Suppressor macrophage (primary cell): ENCODE results near the gene WDR6.

Experiments used
- DNase-seq, 4 experiments: peaks; one replicate each; pipeline ENCODE4 v3.0.0-alpha.2; 2020 to 2022
- total RNA-seq, 17 experiments: gene quantifications; one replicate each; lab custom pipeline; 2026; ENCODE audit warnings: mixed read lengths in 6 of 17, inconsistent platforms in 3 of 17; lab: John Stamatoyannopoulos, UW

The WDR6 gene
- total RNA-seq: 16.2 to 107 (median 61.8) reads per million in 17 experiments

GRCh38 chr3:49007068-49007770, at the start of gene WDR6:
Gene WDR6, plus strand, starts transcription at chr3:49007391. Its CDS starts 41 bp downstream, at chr3:49007432.
- DNase-seq: peak; percentile 94 to 98 (median 96)

- DNase-seq: no peak
Observed at GRCh38 chr3:48960841-48961413, 46.3 kb upstream of the WDR6 start.

GRCh38 chr3:48962340-48962739, 44.9 kb upstream of the WDR6 start:
- DNase-seq: no peak

- no peak for DNase-seq
Observed at GRCh38 chr3:48962939-48963338, 44.3 kb upstream of the WDR6 start.

GRCh38 chr3:48963591-48963990, 43.6 kb upstream of the WDR6 start:
- DNase-seq: no peak

GRCh38 chr3:48966367-48966766, 40.8 kb upstream of the WDR6 start:
- DNase-seq: no peak

- no peak for DNase-seq
Observed at GRCh38 chr3:48966876-48967361, 40.3 kb upstream of the WDR6 start.

- DNase-seq: no peak
Observed at GRCh38 chr3:48970586-48970985, 36.6 kb upstream of the WDR6 start.

- no peak for DNase-seq
Observed at GRCh38 chr3:48974076-48974864, 32.9 kb upstream of the WDR6 start.

GRCh38 chr3:48979451-48979850, 27.7 kb upstream of the WDR6 start:
- DNase-seq: no peak

- no peak for DNase-seq
Observed at GRCh38 chr3:48980295-48980694, 26.9 kb upstream of the WDR6 start.

GRCh38 chr3:48982016-48982415, 25.2 kb upstream of the WDR6 start:
- no peak for DNase-seq

GRCh38 chr3:48982686-48983085, 24.5 kb upstream of the WDR6 start:
- DNase-seq: no peak

- DNase-seq: no peak
Observed at GRCh38 chr3:48983096-48983495, 24.1 kb upstream of the WDR6 start.

GRCh38 chr3:48984663-48985062, 22.5 kb upstream of the WDR6 start:
- DNase-seq: peak; percentile 60 to 88 (median 80)

GRCh38 chr3:48985831-48986376, 21.3 kb upstream of the WDR6 start:
- DNase-seq: no peak

GRCh38 chr3:48989126-48989795, 17.9 kb upstream of the WDR6 start:
- peak in 1 of 4 experiments; percentile 6 for DNase-seq

GRCh38 chr3:48989796-48990635, 17.2 kb upstream of the WDR6 start, which contains the start of gene P4HTM:
Gene P4HTM, plus strand, starts transcription at chr3:48990241. Its CDS starts 16 bp downstream, at chr3:48990257.
- peak; percentile 80 to 92 (median 87) for DNase-seq

- peak; percentile 11 to 55 (median 40) for DNase-seq
Observed at GRCh38 chr3:48990636-48991469, 16.3 kb upstream of the WDR6 start.

GRCh38 chr3:48991851-48992545, 15.2 kb upstream of the WDR6 start:
- DNase-seq: peak in 1 of 4 experiments; percentile 14
